ENCODE data around the gene COL6A5. TPM values are rescaled to one million over a fixed set of nuclear protein-coding genes. Genes with fewer than 3 reads are reported as not detected.
A peak's percentile ranks its signal among the peaks of the same experiment; 100 is the strongest.

COL6A5 gene
- total and polyA plus RNA-seq, 2 experiments from 2014 or later: 0.03 to 0.05 TPM

DNA sequence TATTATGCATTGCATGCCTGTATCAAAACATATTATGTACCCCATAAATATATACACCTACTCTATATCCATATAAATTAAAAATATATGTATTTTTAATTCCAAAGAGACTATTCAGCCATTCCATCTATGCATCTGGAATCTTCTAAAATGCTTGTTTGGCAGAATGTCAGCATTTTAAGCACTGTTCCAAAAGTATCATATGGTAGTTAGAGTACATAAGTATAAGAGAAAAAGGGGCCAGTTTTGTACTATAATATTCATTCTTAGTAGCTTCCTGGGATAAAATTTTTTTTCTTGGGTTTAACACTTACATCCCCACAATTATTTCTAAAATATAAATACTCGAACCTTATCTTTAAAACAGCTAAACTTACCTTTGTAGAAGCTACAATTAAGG lies 111.1 kb downstream of the COL6A5 start:
- Histone ChIP-seq H3K79me2 (replicated peaks; ENCODE audit: insufficient read depth) (no peaks in the 10 kb centered on the region), H3K4me1 (ENCODE audit: insufficient read depth) (no peaks in the 10 kb centered on the region), H4K20me1 (replicated peaks; ENCODE audit: insufficient read depth) (no peaks in the 10 kb centered on the region), H3K27ac (ENCODE audit: low read depth) (no peak overlapping the region), H3K4me3 (no peak overlapping the region), H3K27me3 (ENCODE audit: insufficient read depth) (no peaks in the 10 kb centered on the region), H3K36me3 (ENCODE audit: insufficient read depth) (no peaks in the 10 kb centered on the region), H3K9me2 (ENCODE audit: insufficient read depth) (0 out of 2 replicates have a peak, but pooled peaks cover 2% of the 10 kb centered on the region), H2AFZ (no peak overlapping the region), H3F3A (replicated peaks; ENCODE audit: low read depth) (no peaks in the 10 kb centered on the region), H3K4me2 (no peak overlapping the region)
- TF ChIP-seq STAT1 (IDR thresholded peaks at IDR 0.05; ENCODE audit: unreplicated experiment): no peak
- Mint-ChIP-seq H3K9me3 (peaks cover 17% of the 10 kb centered on the region), H3K4me1 (no peaks in the 10 kb centered on the region), H3K27ac (no peak overlapping the region), H3K4me3 (no peak overlapping the region), H3K27me3 (ENCODE audit: insufficient read depth, low read depth, poor library complexity) (no peaks in the 10 kb centered on the region), H3K36me3 (ENCODE audit: low read depth) (peaks cover 7% of the 10 kb centered on the region)
- DNase-seq (ENCODE audit: low spot score) (no peak), ATAC-seq (no peak)

DNA sequence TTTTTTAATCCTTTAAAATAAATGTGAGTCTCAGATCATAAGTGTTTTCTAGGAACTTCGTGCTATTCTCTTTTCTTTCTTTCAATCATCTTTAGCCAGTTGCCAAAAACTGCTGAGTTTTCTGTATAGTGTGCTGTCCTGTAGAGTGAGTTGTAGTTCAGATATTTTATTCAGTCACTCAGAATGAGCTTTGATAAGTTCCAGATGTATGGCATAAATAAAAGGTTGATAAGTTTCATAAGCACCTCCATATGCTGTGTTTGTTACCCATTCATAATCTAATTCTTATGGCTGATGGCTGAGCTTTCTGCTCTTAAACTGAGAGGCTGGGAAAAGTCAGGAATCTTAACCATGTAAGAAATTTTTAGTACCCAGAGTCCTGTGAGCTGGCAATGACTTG lies 112.2 kb downstream of the COL6A5 start:
- Mint-ChIP-seq H3K36me3 (ENCODE audit: low read depth) (no peaks in the 10 kb centered on the region), H3K4me3 (no peak overlapping the region), H3K27ac (no peak overlapping the region), H3K27me3 (ENCODE audit: insufficient read depth, low read depth, poor library complexity) (no peaks in the 10 kb centered on the region), H3K9me3 (peaks cover 6% of the 10 kb centered on the region; the same call in 2 of the 3 replicates), H3K4me1 (no peaks in the 10 kb centered on the region)
- DNase-seq (ENCODE audit: low spot score) (peak; percentile 24), ATAC-seq (no peak)
- H3K79me2 ChIP-seq (replicated peaks; ENCODE audit: insufficient read depth): no peaks in the 10 kb centered on the region
- H3K27ac ChIP-seq (ENCODE audit: low read depth): no peak overlapping the region
- no peaks in the 10 kb centered on the region for H3K27me3 ChIP-seq (ENCODE audit: insufficient read depth)
- H3K4me2 ChIP-seq: no peak overlapping the region
- no peak overlapping the region; the same call in 1 of the 2 replicates for H2AFZ ChIP-seq
- no peaks in the 10 kb centered on the region for H4K20me1 ChIP-seq (replicated peaks; ENCODE audit: insufficient read depth)
- peaks cover 3% of the 10 kb centered on the region; the same call in 1 of the 2 replicates for H3K9me2 ChIP-seq (ENCODE audit: insufficient read depth)
- H3K36me3 ChIP-seq (ENCODE audit: insufficient read depth): no peaks in the 10 kb centered on the region
- no peaks in the 10 kb centered on the region for H3K4me1 ChIP-seq (ENCODE audit: insufficient read depth)
- no peak overlapping the region for H3K4me3 ChIP-seq
- no peaks in the 10 kb centered on the region for H3F3A ChIP-seq (replicated peaks; ENCODE audit: low read depth)
- TF ChIP-seq, protein P1, sequence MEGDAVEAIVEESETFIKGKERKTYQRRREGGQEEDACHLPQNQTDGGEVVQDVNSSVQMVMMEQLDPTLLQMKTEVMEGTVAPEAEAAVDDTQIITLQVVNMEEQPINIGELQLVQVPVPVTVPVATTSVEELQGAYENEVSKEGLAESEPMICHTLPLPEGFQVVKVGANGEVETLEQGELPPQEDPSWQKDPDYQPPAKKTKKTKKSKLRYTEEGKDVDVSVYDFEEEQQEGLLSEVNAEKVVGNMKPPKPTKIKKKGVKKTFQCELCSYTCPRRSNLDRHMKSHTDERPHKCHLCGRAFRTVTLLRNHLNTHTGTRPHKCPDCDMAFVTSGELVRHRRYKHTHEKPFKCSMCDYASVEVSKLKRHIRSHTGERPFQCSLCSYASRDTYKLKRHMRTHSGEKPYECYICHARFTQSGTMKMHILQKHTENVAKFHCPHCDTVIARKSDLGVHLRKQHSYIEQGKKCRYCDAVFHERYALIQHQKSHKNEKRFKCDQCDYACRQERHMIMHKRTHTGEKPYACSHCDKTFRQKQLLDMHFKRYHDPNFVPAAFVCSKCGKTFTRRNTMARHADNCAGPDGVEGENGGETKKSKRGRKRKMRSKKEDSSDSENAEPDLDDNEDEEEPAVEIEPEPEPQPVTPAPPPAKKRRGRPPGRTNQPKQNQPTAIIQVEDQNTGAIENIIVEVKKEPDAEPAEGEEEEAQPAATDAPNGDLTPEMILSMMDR (conservative IDR thresholded peaks at IDR 0.05; ENCODE audit: low read depth in 2 of 2): no peak
- no peak for TF ChIP-seq NANOG (IDR thresholded peaks at IDR 0.05; ENCODE audit: borderline replicate concordance)
- no peak for TF ChIP-seq STAT1 (IDR thresholded peaks at IDR 0.05; ENCODE audit: unreplicated experiment)
- TF ChIP-seq ETS1 (IDR thresholded peaks at IDR 0.05): no peak
- TF ChIP-seq EZH2phosphoT487 (IDR thresholded peaks at IDR 0.05; ENCODE audit: unreplicated experiment): no peak
- no peak for TF ChIP-seq JUNB (IDR thresholded peaks at IDR 0.05; ENCODE audit: unreplicated experiment)
- TF ChIP-seq CREB1 (CRISPR knock-in tag; IDR thresholded peaks at IDR 0.05; ENCODE audit: low read depth): no peak
- no peak for TF ChIP-seq REST (IDR thresholded peaks at IDR 0.05; ENCODE audit: unreplicated experiment)
- no peak for TF ChIP-seq ZNF462 (CRISPR knock-in tag; IDR thresholded peaks at IDR 0.05)
- TF ChIP-seq POLR2AphosphoS5 (IDR thresholded peaks at IDR 0.05; ENCODE audit: low read depth): no peak
